ENCODE measurements around the gene NPAS1. TPM values are rescaled to one million over a fixed set of nuclear protein-coding genes. Genes with fewer than 3 reads are reported as not detected.

The NPAS1 gene
- total RNA-seq, 1 experiment from 2014 or later: 2.8 TPM

- Histone ChIP-seq H3K4me1 (no peaks in the 10 kb centered on the region), H3K4me3 (ENCODE audit: low read depth, low read length) (no peak overlapping the region), H3K36me3 (ENCODE audit: control insufficient read depth, insufficient read depth, low read length) (peaks cover 9% of the 10 kb centered on the region), H3K9me3 (no peaks in the 10 kb centered on the region), H3K27me3 (replicated peaks; ENCODE audit: control insufficient read depth, insufficient read depth, low read length) (no peaks in the 10 kb centered on the region)
- H3K4me1 Mint-ChIP-seq (ENCODE audit: low read depth, unreplicated experiment): no peaks in the 10 kb centered on the region
- TF ChIP-seq CTCF (IDR thresholded peaks at IDR 0.05; ENCODE audit: insufficient read depth in 1 of 2, low read depth in 1 of 2, low read length in 1 of 2, severe bottlenecking in 1 of 2, unreplicated experiment in 1 of 2): no peak
- H3K4me3 Mint-ChIP-seq (ENCODE audit: unreplicated experiment): no peak overlapping the region
- peaks cover 94% of the 10 kb centered on the region for H3K36me3 Mint-ChIP-seq (ENCODE audit: insufficient read depth, unreplicated experiment)
- no peaks in the 10 kb centered on the region for H3K9me3 Mint-ChIP-seq (ENCODE audit: unreplicated experiment)
- H3K27me3 Mint-ChIP-seq (ENCODE audit: insufficient read depth, unreplicated experiment): no peaks in the 10 kb centered on the region
- H3K27ac Mint-ChIP-seq (ENCODE audit: unreplicated experiment): no peak overlapping the region
- DNase-seq: no peak
- ChIA-PET CTCF (interaction anchor here (1.4 kb wide), 1 partner anchor 37 kb away, joined by 3 read pairs; no protein-coding TSS in a partner anchor), POLR2A (no interaction called here)
- intact Hi-C loops (cut with micrococcal nuclease; ENCODE audit: unreplicated experiment): no loop called here
- no TSS peak for BruUV-seq (replicated peaks)
Observed at GRCh38 chr19:47073574-47073973, 53.9 kb downstream of the NPAS1 start.

DNA sequence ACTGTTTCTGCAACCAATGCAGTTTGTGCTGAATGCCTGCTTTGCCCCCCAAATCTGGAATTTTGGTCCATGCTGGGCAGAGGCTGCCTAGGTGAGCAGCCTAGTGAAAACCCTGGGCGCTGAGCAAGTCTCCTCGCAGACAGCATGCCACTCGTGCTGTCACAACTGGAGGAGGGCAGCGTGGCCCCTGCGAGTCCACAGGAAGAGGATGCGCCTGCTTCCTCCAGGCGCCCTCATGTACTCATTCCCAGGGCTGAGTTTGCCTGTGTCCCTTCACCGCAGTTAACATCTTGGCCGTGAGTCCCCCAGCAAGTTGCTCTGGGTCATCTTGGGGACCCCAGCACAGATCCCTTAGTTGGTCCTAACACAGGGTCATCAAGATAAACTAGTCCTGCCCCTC, 55.0 kb downstream of the NPAS1 start:
- no peaks in the 10 kb centered on the region for H3K27me3 ChIP-seq (replicated peaks; ENCODE audit: control insufficient read depth, insufficient read depth, low read length)
- H3K27ac Mint-ChIP-seq (ENCODE audit: unreplicated experiment): no peak overlapping the region
- POLR2A ChIA-PET: no interaction called here
- TF ChIP-seq CTCF (IDR thresholded peaks at IDR 0.05; ENCODE audit: insufficient read depth in 1 of 2, low read depth in 1 of 2, low read length in 1 of 2, severe bottlenecking in 1 of 2, unreplicated experiment in 1 of 2): no peak
- intact Hi-C loops (cut with micrococcal nuclease; ENCODE audit: unreplicated experiment): loop anchor here (5.0 kb wide), 2 partner anchors 37 to 38 kb away; partner anchors contain the start of gene ZC3H4
- no peak overlapping the region for H3K4me3 ChIP-seq (ENCODE audit: low read depth, low read length)
- no TSS peak for BruUV-seq (replicated peaks)
- H3K36me3 Mint-ChIP-seq (ENCODE audit: insufficient read depth, unreplicated experiment): peaks cover 92% of the 10 kb centered on the region
- no peaks in the 10 kb centered on the region for H3K9me3 Mint-ChIP-seq (ENCODE audit: unreplicated experiment)
- H3K27me3 Mint-ChIP-seq (ENCODE audit: insufficient read depth, unreplicated experiment): no peaks in the 10 kb centered on the region
- H3K4me3 Mint-ChIP-seq (ENCODE audit: unreplicated experiment): no peak overlapping the region
- DNase-seq: no peak
- CTCF ChIA-PET: no interaction called here
- peaks cover 9% of the 10 kb centered on the region for H3K36me3 ChIP-seq (ENCODE audit: control insufficient read depth, insufficient read depth, low read length)
- H3K4me1 Mint-ChIP-seq (ENCODE audit: low read depth, unreplicated experiment): no peaks in the 10 kb centered on the region
- peaks cover 3% of the 10 kb centered on the region for H3K4me1 ChIP-seq
- H3K9me3 ChIP-seq: no peaks in the 10 kb centered on the region

DNA sequence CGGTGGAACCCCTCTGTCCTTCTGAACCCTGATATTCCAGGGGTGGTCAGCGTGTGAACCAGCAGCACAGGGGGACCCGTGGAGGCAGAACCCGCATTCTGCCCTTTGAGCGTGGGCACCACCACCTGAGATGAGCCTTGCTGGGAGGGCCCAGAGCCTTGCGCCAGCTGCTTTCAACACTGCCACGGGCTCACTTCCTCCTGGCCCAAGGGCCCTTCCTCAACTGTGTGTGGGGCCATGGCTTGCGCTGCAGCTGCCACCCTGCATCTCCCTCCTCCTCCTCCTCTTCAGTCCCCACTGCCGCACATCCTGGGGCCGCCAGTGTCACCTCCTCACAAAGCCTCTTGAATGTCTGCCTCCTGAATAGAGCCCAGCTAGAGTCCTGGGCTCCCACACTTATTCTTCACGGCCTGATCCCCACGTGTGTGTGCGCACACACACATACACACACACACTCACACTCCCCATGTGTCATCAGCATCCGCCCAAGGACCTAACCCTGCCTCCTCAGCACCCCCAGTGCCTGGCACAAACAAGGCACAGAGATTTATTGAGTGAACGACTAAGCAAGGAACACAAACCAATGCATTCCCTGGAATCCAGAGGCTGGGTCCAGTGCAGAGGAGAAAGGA, 55.7 kb downstream of the NPAS1 start:
- CTCF ChIA-PET: no interaction called here
- peaks cover 10% of the 10 kb centered on the region for H3K4me1 ChIP-seq
- no peaks in the 10 kb centered on the region for H3K27me3 Mint-ChIP-seq (ENCODE audit: insufficient read depth, unreplicated experiment)
- no peak overlapping the region for H3K4me3 ChIP-seq (ENCODE audit: low read depth, low read length)
- TF ChIP-seq CTCF (IDR thresholded peaks at IDR 0.05; ENCODE audit: insufficient read depth in 1 of 2, low read depth in 1 of 2, low read length in 1 of 2, severe bottlenecking in 1 of 2, unreplicated experiment in 1 of 2): no peak
- DNase-seq: no peak
- H3K4me3 Mint-ChIP-seq (ENCODE audit: unreplicated experiment): no peak overlapping the region
- no peaks in the 10 kb centered on the region for H3K9me3 ChIP-seq
- peaks cover 9% of the 10 kb centered on the region for H3K36me3 ChIP-seq (ENCODE audit: control insufficient read depth, insufficient read depth, low read length)
- H3K9me3 Mint-ChIP-seq (ENCODE audit: unreplicated experiment): no peaks in the 10 kb centered on the region
- POLR2A ChIA-PET: no interaction called here
- peaks cover 92% of the 10 kb centered on the region for H3K36me3 Mint-ChIP-seq (ENCODE audit: insufficient read depth, unreplicated experiment)
- BruUV-seq (replicated peaks): no TSS peak
- H3K4me1 Mint-ChIP-seq (ENCODE audit: low read depth, unreplicated experiment): peaks cover 3% of the 10 kb centered on the region
- H3K27me3 ChIP-seq (replicated peaks; ENCODE audit: control insufficient read depth, insufficient read depth, low read length): no peaks in the 10 kb centered on the region
- intact Hi-C loops (cut with micrococcal nuclease; ENCODE audit: unreplicated experiment): loop anchor here (5.0 kb wide), 2 partner anchors 37 to 38 kb away; partner anchors contain the start of gene ZC3H4
- no peak overlapping the region for H3K27ac Mint-ChIP-seq (ENCODE audit: unreplicated experiment)
